Measurements from ENCODE around the gene CEBPG.

The CEBPG gene

GRCh38 chr19:33350538-33351309 is 22.8 kb upstream of the CEBPG start:
- no peak for DNase-seq (ENCODE audit: low read depth)

GRCh38 chr19:33355535-33355934 is 18.0 kb upstream of the CEBPG start:
- DNase-seq (ENCODE audit: low read depth) = no peak

GRCh38 chr19:33357556-33357955 is 16.0 kb upstream of the CEBPG start:
- DNase-seq (ENCODE audit: low read depth) = no peak

- no peak for DNase-seq (ENCODE audit: low read depth)
Measured at GRCh38 chr19:33358408-33358807, 15.1 kb upstream of the CEBPG start.

GRCh38 chr19:33359581-33359980 is 13.9 kb upstream of the CEBPG start:
- DNase-seq (ENCODE audit: low read depth) = no peak

GRCh38 chr19:33362508-33363228 is 10.8 kb upstream of the CEBPG start:
- DNase-seq (ENCODE audit: low read depth) = no peak

- DNase-seq (ENCODE audit: low read depth) = no peak
Measured at GRCh38 chr19:33363476-33363875, 10.0 kb upstream of the CEBPG start.

- DNase-seq (ENCODE audit: low read depth) = no peak
Measured at GRCh38 chr19:33365691-33366090, 7.8 kb upstream of the CEBPG start.

GRCh38 chr19:33366127-33366526 is 7.4 kb upstream of the CEBPG start:
- DNase-seq (ENCODE audit: low read depth) = no peak

- no peak for DNase-seq (ENCODE audit: low read depth)
Measured at GRCh38 chr19:33366897-33367296, 6.6 kb upstream of the CEBPG start.

- DNase-seq (ENCODE audit: low read depth) = no peak
Measured at GRCh38 chr19:33368074-33368864, 5.2 kb upstream of the CEBPG start.

GRCh38 chr19:33370783-33371182 is 2.7 kb upstream of the CEBPG start:
- no peak for DNase-seq (ENCODE audit: low read depth)

- no peak for DNase-seq (ENCODE audit: low read depth)
Measured at GRCh38 chr19:33374236-33374714, 766 bp downstream of the CEBPG start.

GRCh38 chr19:33375156-33375836 is 1.8 kb downstream of the CEBPG start:
- DNase-seq (ENCODE audit: low read depth) = no peak

GRCh38 chr19:33375837-33376159 is 2.3 kb downstream of the CEBPG start:
- no peak for DNase-seq (ENCODE audit: low read depth)

GRCh38 chr19:33376423-33376822 is 2.9 kb downstream of the CEBPG start:
- no peak for DNase-seq (ENCODE audit: low read depth)

GRCh38 chr19:33376941-33377557 is 3.5 kb downstream of the CEBPG start:
- no peak for DNase-seq (ENCODE audit: low read depth)

GRCh38 chr19:33377586-33378475 is 4.3 kb downstream of the CEBPG start:
- DNase-seq (ENCODE audit: low read depth) = no peak

GRCh38 chr19:33379151-33379829 is 5.8 kb downstream of the CEBPG start:
- no peak for DNase-seq (ENCODE audit: low read depth)

- DNase-seq (ENCODE audit: low read depth) = no peak
Measured at GRCh38 chr19:33381101-33381500, 7.6 kb downstream of the CEBPG start.

Measured in stimulated activated CD8-positive, alpha-beta memory T cell treated with anti-CD3 and anti-CD28 coated beads, Interleukin-12 subunit alpha, Interleukin-12 subunit beta, amount 100 ng/mL, for 1 hour (primary cell).